K562 (cell line): ENCODE measurements around the gene CACYBP. TPM values are rescaled to one million over a fixed set of nuclear protein-coding genes. Genes with fewer than 3 reads are reported as not detected.

ENCODE experiments used
- ARID3B ChIP-seq: fragments of 250-450 bp; sonication (Bioruptor Pico); IDR thresholded peaks from 2 replicates; pipeline ENCODE4 v1.4.0; 2020; ENCODE audit warnings: borderline replicate concordance
- CEBPG ChIP-seq, 3 experiments: fragments of 200-800 bp in 1 of 3; sonication (Bioruptor generic) in 1 of 3; sonication (generic) in 1 of 3; formaldehyde crosslinking in 1 of 3; IDR thresholded peaks in 2 of 3; conservative IDR thresholded peaks in 1 of 3; 2 replicates each; pipeline versions ENCODE4 v1.6.1 to v1.8.0; 2016 to 2022; ENCODE audit warnings: missing compliant biosample characterization in 2 of 3, missing genetic modification characterization in 2 of 3, mild to moderate bottlenecking in 1 of 3, missing genetic modification reagents in 1 of 3
- CREB1 ChIP-seq, 2 experiments: sonication (generic) in 1 of 2; formaldehyde crosslinking in 1 of 2; IDR thresholded peaks; 2 replicates each; pipeline versions ENCODE4 v1.6.1 to v1.8.0; 2012 to 2022; ENCODE audit warnings: inconsistent platforms in 1 of 2, mild to moderate bottlenecking in 1 of 2, missing genetic modification reagents in 1 of 2, moderate library complexity in 1 of 2
- E2F3 ChIP-seq: fragments of 250-450 bp; sonication (Bioruptor Pico); IDR thresholded peaks from 2 replicates; pipeline ENCODE4 v1.4.0; 2020; ENCODE audit warnings: mild to moderate bottlenecking
- ETV6 ChIP-seq, 3 experiments: fragments of 150-350 bp in 1 of 3; sonication (generic) in 1 of 3; formaldehyde crosslinking in 1 of 3; IDR thresholded peaks; 2 replicates each; pipeline versions ENCODE4 v1.6.1 to v1.8.0; 2014 to 2022; ENCODE audit warnings: borderline replicate concordance in 2 of 3, low read depth in 2 of 3, antibody characterized with exemption in 1 of 3, low read length in 1 of 3, mild to moderate bottlenecking in 1 of 3, missing genetic modification reagents in 1 of 3
- FUS ChIP-seq: fragments of 200-400 bp; formaldehyde crosslinking; optimal IDR thresholded peaks from 2 replicates; pipeline ENCODE3; 2017; ENCODE audit warnings: low read depth, low read length
- GTF2E2 ChIP-seq: fragments of 200-800 bp; sonication (Bioruptor generic); IDR thresholded peaks from 2 replicates; pipeline ENCODE4 v1.6.1; 2016; ENCODE audit warnings: missing genetic modification characterization, missing compliant biosample characterization
- HMBOX1 ChIP-seq: sonication (generic); IDR thresholded peaks from 2 replicates; pipeline ENCODE4 v1.6.1; 2016
- MEF2A ChIP-seq: IDR thresholded peaks from 2 replicates; pipeline ENCODE4 v1.6.1; 2011; ENCODE audit warnings: low read depth, mild to moderate bottlenecking, low read length, moderate library complexity; ENCODE audit not compliant: control insufficient read depth
- MIER1 ChIP-seq: fragments of 450-650 bp; IDR thresholded peaks from 2 replicates; pipeline ENCODE4 v1.6.1; 2016; ENCODE audit warnings: antibody characterized with exemption, mild to moderate bottlenecking, low read depth
- NCOR1 ChIP-seq: fragments of 450-650 bp; IDR thresholded peaks from 2 replicates; pipeline ENCODE4 v1.6.1; 2016; ENCODE audit warnings: mild to moderate bottlenecking, moderate library complexity
- PRPF4 ChIP-seq: fragments of 200-400 bp; formaldehyde crosslinking; IDR thresholded peaks from one replicate; pipeline ENCODE4 v1.6.1; 2017; ENCODE audit warnings: low read length, low read depth, mild to moderate bottlenecking; ENCODE audit not compliant: insufficient read depth, poor library complexity, severe bottlenecking
- SAFB ChIP-seq: fragments of 200-400 bp; formaldehyde crosslinking; IDR thresholded peaks from 2 replicates; pipeline ENCODE4 v1.6.1; 2017; ENCODE audit warnings: low read depth, low read length, borderline replicate concordance
- SPI1 ChIP-seq: IDR thresholded peaks from 2 replicates; pipeline ENCODE4 v1.6.1; 2011; ENCODE audit warnings: low read depth, low read length, control low read depth, borderline replicate concordance
- SUPT5H ChIP-seq: fragments of 450-650 bp; IDR thresholded peaks from 2 replicates; pipeline ENCODE4 v1.6.1; 2016
- TEAD1 ChIP-seq, 2 experiments: fragments of 450-650 bp in 1 of 2; sonication (generic) in 1 of 2; formaldehyde crosslinking; IDR thresholded peaks; 2 replicates each; pipeline versions ENCODE4 v1.4.0 to v1.8.0; 2020 to 2022; ENCODE audit warnings: mild to moderate bottlenecking in 2 of 2, missing genetic modification reagents in 1 of 2
- ZFP36 ChIP-seq: fragments of 150-350 bp; IDR thresholded peaks from 2 replicates; pipeline ENCODE4 v1.6.1; 2018; ENCODE audit warnings: low read length, low read depth; ENCODE audit not compliant: partially characterized antibody
- ZKSCAN1 ChIP-seq: fragments of 150-350 bp; IDR thresholded peaks from 2 replicates; pipeline ENCODE4 v1.6.1; 2016; ENCODE audit warnings: low read depth, low read length
- ZNF23 ChIP-seq: fragments of 250-450 bp; sonication (Bioruptor Pico); IDR thresholded peaks from 2 replicates; pipeline ENCODE4 v1.4.0; 2020; ENCODE audit warnings: mild to moderate bottlenecking
- ZNF512 ChIP-seq: IDR thresholded peaks from 2 replicates; pipeline ENCODE4 v1.6.1; 2016; ENCODE audit warnings: missing genetic modification characterization, missing compliant biosample characterization
- ZNF561 ChIP-seq: fragments of 450-650 bp; formaldehyde crosslinking; conservative IDR thresholded peaks from 2 replicates; pipeline ENCODE4 v1.4.0; 2020; ENCODE audit warnings: mild to moderate bottlenecking, moderate library complexity
- ZNF696 ChIP-seq: fragments of 250-450 bp; sonication (Bioruptor Pico); conservative IDR thresholded peaks from 2 replicates; pipeline ENCODE4 v1.4.0; 2020; ENCODE audit warnings: mild to moderate bottlenecking, moderate library complexity
- polyA plus RNA-seq, 8 experiments: library from polyadenylated mRNA; depleted of rRNA in 4 of 8; stranded (reverse) in 5 of 8; unstranded in 3 of 8; fragments of >200 nt; fragmentation: Nextera tagmentation in 2 of 8; fragmentation: Illumina TruSeq in 1 of 8; extraction: Ambion mirVana in 2 of 8; extraction: Trizol in 1 of 8; gene quantifications; 2 replicates each; pipeline versions ENCODE4 v1.2.1 to v1.2.3, GENCODE V29; 2011 to 2014; ENCODE audit warnings: inconsistent platforms in 1 of 8, missing spikeins in 1 of 8
- total RNA-seq, 7 experiments: library from RNA; depleted of rRNA in 6 of 7; stranded (reverse); fragments of >200 nt in 6 of 7; fragmentation: Illumina TruSeq in 2 of 7; extraction: Trizol in 2 of 7; gene quantifications; 2 replicates each; pipeline versions ENCODE4 v1.2.1 to v1.2.3, GENCODE V29; 2011 to 2021; ENCODE audit warnings: low replicate concordance in 1 of 7

CACYBP gene
- total and polyA plus RNA-seq, 9 of the 15 experiments (the other 6 are each of a cell fraction or from before 2014, with no cell fraction given) = 147 to 1,576 (median 488) TPM

- TF ChIP-seq HMBOX1 (peak; percentile 85), ZNF696 (CRISPR knock-in tag) (no peak), SPI1 (peak; percentile 51; the same call in 1 of the 2 replicates), ARID3B (CRISPR knock-in tag) (no peak), PRPF4 (no peak), GTF2E2 (tag) (peak; percentile 78), SUPT5H (peak; percentile 32; the same call in 1 of the 2 replicates), ZNF561 (CRISPR knock-in tag) (no peak), CEBPG (CRISPR knock-in tag; IDR thresholded peaks at IDR 0.05) (peak; percentile 78), CEBPG (tag; conservative IDR thresholded peaks at IDR 0.05 in 1 of 2, IDR thresholded peaks at IDR 0.05 in 1 of 2) (peak; percentile 82 to 85), E2F3 (CRISPR knock-in tag) (no peak), ZFP36 (peak; percentile 29), MIER1 (no peak), ZNF23 (no peak), MEF2A (peak; percentile 69), FUS (no peak), ZNF512 (tag) (no peak), CREB1 (IDR thresholded peaks at IDR 0.05) (no peak; the same call in 1 of the 2 replicates), CREB1 (CRISPR knock-in tag; IDR thresholded peaks at IDR 0.05) (0 out of 2 replicates have a peak, but pooled peaks have one; percentile 33), ETV6 (IDR thresholded peaks at IDR 0.05; ENCODE audit: borderline replicate concordance in 1 of 2, low read depth in 2 of 2, low read length in 1 of 2) (no peak), ETV6 (CRISPR knock-in tag; IDR thresholded peaks at IDR 0.05; ENCODE audit: borderline replicate concordance) (no peak), TEAD1 (CRISPR knock-in tag; IDR thresholded peaks at IDR 0.05) (peak in 1 of 2 experiments; percentile 86; a peak in 2 of 4 replicates), NCOR1 (peak; percentile 52; the same call in 1 of the 2 replicates), ZKSCAN1 (no peak), SAFB (no peak)
These were observed 35.3 kb upstream of the CACYBP start (continued) for GRCh38 chr1:174964261-174964971.
